Esophagus (tissue), 2 donors: ENCODE measurements around the gene HS2ST1. TPM values are rescaled to one million over a fixed set of nuclear protein-coding genes. Genes with fewer than 3 reads are reported as not detected.
A peak's percentile ranks its signal among the peaks of the same experiment; 100 is the strongest.

Experiments used
- H3K27ac ChIP-seq, 2 donors: one replicate each; pipeline ENCODE4 v1.5.1; 2013; ENCODE audit warnings: low read depth in 2 of 2, mild to moderate bottlenecking in 2 of 2, inconsistent platforms in 1 of 2, low read length in 1 of 2, moderate library complexity in 1 of 2
- H3K27me3 ChIP-seq, 2 donors: one replicate each; pipeline ENCODE4 v1.6.1; 2013; ENCODE audit warnings: low read length in 2 of 2, control low read depth in 1 of 2, mild to moderate bottlenecking in 1 of 2; ENCODE audit not compliant: insufficient read depth in 2 of 2, control insufficient read depth in 1 of 2
- H3K36me3 ChIP-seq, 2 donors: one replicate each; pipeline ENCODE4 v1.6.1; 2013; ENCODE audit warnings: low read length in 1 of 2; ENCODE audit not compliant: control insufficient read depth in 2 of 2, insufficient read depth in 2 of 2
- H3K4me1 ChIP-seq, 2 donors: one replicate each; pipeline ENCODE4 v1.6.1; 2013; ENCODE audit warnings: low read length in 1 of 2; ENCODE audit not compliant: control insufficient read depth in 2 of 2, insufficient read depth in 2 of 2
- H3K4me3 ChIP-seq, 2 donors: one replicate each; pipeline ENCODE4 v1.5.1; 2013; ENCODE audit warnings: low read length in 2 of 2, mild to moderate bottlenecking in 2 of 2, low read depth in 1 of 2, moderate library complexity in 1 of 2
- H3K9me3 ChIP-seq, 2 donors: one replicate each; pipeline ENCODE4 v1.6.1; 2013; ENCODE audit warnings: mild to moderate bottlenecking in 2 of 2, low read depth in 1 of 2, low read length in 1 of 2, moderate library complexity in 1 of 2; ENCODE audit not compliant: control insufficient read depth in 2 of 2, insufficient read depth in 1 of 2
- WGBS, 2 donors: extraction: QIAGEN DNeasy Blood & Tissue Kit; methylation state at CpG; one replicate each; pipeline ENCODE4 v1.1.7; 2013; 5-methylcytosine and 5-hydroxymethylcytosine counted together
- polyA plus RNA-seq, 2 donors: library from polyadenylated mRNA; stranded (reverse); fragments of 200-250 nt; gene quantifications; one replicate each; pipeline ENCODE4 v1.2.3, GENCODE V29; 2013
- donor health status: healthy with polysubstance abuse.
- donor health status: Bipolar disorder and iron deficiency.

Gene HS2ST1
- polyA plus RNA-seq, 2 donors, result 2.7 to 3.8 TPM

DNA sequence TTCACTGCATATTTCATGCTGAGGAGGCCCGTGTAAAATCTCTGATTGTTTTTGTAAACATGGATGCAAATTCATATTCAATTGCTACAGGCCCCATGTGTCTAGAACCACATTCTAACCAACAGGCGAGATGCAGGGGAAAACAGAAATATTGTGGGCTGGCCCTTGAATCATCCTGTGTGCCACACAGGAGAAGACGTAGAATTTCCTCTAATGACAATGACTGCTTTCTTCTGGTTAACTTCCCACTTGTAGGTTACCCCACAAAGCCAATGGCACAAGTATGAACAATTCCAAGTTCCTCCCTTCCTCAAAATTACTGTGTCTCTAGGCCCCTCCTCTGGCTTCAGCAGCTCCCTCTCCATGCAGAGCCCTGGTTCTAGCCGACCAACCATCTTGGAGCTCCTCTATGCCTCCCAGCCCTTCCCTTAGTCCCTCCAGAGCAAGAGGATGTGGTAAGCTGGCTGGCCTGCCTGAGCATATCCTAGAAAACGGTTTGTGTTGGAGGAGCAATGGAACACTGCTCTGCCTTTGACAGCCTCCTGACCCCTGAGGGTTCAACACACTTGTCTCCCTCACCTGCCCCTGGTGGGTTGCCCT is 205.2 kb downstream of the HS2ST1 start:
- no peak overlapping the region for H3K27ac ChIP-seq
- no peaks in the 10 kb centered on the region for H3K36me3 ChIP-seq
- H3K4me1 ChIP-seq, result peaks cover 0 to 2% of the 10 kb centered on the region in 2 donors
- WGBS, 2 donors, result 77 to 85% methylated on average over 5 of the region's 5 CpGs
- no peaks in the 10 kb centered on the region for H3K9me3 ChIP-seq
- no peak overlapping the region for H3K4me3 ChIP-seq
- H3K27me3 ChIP-seq, result no peaks in the 10 kb centered on the region

DNA sequence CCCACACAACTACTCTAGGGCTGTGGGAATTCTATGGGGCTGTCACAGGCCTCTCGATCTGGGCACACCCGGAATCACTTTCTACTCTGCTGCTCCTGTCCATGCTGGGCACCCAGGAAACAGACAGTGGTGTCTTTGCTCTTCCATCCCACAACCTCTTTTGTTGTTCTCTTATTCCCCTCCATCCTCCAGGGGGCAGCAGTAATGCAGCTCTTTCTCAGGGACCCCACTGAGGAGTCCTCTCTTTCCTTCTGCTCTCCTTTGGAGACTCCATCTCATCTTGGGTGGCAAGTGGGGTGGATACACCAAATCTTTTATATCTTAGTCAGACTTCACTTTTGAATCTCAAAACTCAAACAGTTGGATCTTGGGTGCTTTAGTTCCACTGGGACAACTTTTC is 206.3 kb downstream of the HS2ST1 start:
- WGBS, 2 donors, result 88 to 95% methylated on average over 2 of the region's 2 CpGs
- Histone ChIP-seq H3K36me3 (no peaks in the 10 kb centered on the region), H3K9me3 (no peaks in the 10 kb centered on the region), H3K4me3 (no peak overlapping the region), H3K4me1 (peaks cover 0 to 2% of the 10 kb centered on the region in 2 donors), H3K27ac (no peak overlapping the region), H3K27me3 (no peaks in the 10 kb centered on the region)

DNA sequence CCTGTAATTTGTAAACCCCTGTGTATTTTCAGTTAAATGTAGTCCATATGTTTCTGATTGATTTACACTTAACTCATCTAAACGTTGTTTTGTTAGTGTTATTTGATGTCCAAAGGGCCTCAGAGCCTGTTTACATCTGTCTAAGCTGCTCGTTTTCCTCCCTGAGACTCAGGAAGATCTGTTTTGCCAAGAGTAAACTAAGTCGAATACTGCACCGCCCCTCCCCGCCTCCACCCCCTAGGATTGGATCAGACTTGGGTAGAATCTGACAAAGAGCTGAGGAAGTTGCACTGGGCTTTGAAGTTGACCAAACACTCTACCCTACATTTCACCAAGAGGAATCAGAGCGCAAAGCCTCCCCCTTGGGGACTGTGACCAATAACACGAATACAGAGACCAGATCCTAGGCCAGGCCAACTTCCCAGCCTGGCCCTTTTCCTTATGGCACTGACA is 207.3 kb downstream of the HS2ST1 start:
- Histone ChIP-seq H3K36me3 (no peaks in the 10 kb centered on the region), H3K27me3 (no peaks in the 10 kb centered on the region), H3K27ac (no peak overlapping the region), H3K4me1 (peaks cover 0 to 2% of the 10 kb centered on the region in 2 donors), H3K9me3 (no peaks in the 10 kb centered on the region), H3K4me3 (no peak overlapping the region)
- WGBS, 2 donors, result 57 to 66% methylated on average over 7 of the region's 7 CpGs

DNA sequence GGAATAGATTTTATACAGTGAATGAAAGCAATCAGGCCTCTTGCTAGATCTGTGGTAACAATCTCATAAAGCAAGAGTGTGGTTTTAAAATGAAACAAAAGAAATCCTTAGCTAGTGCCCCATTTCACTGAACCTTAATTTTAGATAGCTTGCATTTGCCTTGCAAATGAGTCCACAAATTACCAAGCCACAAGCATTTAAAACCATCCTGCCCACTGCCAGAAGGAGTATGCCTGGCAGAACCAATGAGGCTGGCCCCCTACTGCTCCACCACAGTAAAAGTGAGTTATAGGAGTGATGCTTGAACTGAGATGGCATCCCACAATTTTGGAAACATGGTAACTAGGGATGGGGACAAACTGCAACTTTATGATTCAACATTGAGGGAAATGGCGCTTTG is 207.8 kb downstream of the HS2ST1 start:
- 97% methylated on average over 1 of the region's 1 CpG for WGBS, 2 donors
- H3K9me3 ChIP-seq, result no peaks in the 10 kb centered on the region
- no peak overlapping the region for H3K27ac ChIP-seq
- H3K4me1 ChIP-seq, result peaks cover 0 to 2% of the 10 kb centered on the region in 2 donors
- H3K27me3 ChIP-seq, result no peaks in the 10 kb centered on the region
- H3K4me3 ChIP-seq, result no peak overlapping the region
- H3K36me3 ChIP-seq, result no peaks in the 10 kb centered on the region

DNA sequence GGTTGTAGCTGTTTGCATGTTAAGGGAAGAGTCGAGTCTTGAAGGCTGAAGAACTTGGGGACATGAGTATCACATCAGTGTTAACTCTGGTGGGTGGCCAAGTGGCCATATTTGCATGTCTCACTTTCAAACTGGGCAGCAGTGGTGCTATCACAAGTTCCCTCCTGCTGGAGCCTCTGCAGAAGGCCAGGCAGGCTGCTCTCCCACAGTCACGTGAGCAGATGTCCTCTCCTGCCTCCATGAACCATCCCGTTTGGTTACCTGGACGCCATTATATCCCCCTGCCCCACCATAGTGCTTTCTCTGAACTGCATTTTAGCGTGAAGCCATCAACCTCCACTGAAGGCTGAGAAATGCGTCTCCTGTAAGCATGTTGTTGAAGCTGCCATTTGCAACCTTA is 209.2 kb downstream of the HS2ST1 start:
- H3K27ac ChIP-seq, result no peak overlapping the region
- WGBS, 2 donors, result 87 to 89% methylated on average over 6 of the region's 6 CpGs
- no peaks in the 10 kb centered on the region for H3K9me3 ChIP-seq
- H3K27me3 ChIP-seq, result no peaks in the 10 kb centered on the region
- peaks cover 0 to 2% of the 10 kb centered on the region in 2 donors for H3K4me1 ChIP-seq
- no peaks in the 10 kb centered on the region for H3K36me3 ChIP-seq
- H3K4me3 ChIP-seq, result no peak overlapping the region

DNA sequence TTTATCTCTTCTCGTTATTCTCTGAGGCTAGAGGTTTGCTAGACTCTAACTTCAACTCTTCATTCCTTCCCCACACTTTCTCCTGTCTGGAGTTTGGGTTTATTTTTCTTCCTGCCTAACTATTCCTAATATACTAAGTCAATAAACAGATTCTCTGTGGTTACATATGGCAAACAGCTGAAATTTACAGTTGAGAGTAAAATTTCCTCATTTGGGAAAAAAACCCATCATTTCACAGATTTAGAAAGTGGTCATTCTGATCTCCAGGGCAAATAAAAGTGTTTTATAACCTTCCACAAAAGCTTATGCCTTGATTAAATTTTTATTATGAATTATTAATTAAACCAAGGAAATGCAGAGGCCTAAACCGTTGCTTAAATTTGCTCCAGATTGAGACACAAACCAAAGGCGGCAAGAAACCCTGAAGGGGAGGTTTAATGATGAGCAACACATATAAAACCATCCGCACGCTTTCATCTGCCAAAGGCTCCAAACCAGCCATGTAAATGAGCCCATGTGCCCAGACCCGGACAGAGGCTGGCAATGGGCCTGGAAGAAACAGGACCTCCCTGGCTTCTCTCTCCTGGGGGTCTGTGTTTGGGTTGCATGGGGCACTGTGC is 212.6 kb downstream of the HS2ST1 start:
- H3K36me3 ChIP-seq, result no peaks in the 10 kb centered on the region
- peaks cover 0 to 2% of the 10 kb centered on the region in 2 donors for H3K4me1 ChIP-seq
- no peaks in the 10 kb centered on the region for H3K9me3 ChIP-seq
- H3K27ac ChIP-seq, result no peak overlapping the region
- WGBS, 2 donors, result 86 to 91% methylated on average over 6 of the region's 6 CpGs
- no peaks in the 10 kb centered on the region for H3K27me3 ChIP-seq
- H3K4me3 ChIP-seq, result no peak overlapping the region

DNA sequence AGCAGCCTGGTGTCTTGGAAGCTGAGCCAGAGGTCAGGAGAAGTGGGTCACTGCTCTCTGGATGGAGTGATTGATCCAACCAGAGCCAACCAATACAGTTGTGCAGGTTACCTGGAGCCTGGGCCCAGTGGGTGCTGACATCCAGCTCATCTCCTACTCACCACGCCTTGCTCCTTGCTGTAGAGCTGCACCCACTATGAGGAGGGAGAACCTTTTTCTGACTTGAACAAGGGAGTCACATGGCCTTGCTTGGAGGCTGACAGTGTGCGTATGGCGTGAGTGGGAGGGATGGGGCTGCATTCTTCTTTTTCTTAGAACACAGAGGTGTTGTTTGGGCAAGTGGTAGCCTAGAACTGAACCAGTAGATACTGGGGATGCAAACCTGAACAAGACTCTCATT is 213.1 kb downstream of the HS2ST1 start:
- no peak overlapping the region for H3K27ac ChIP-seq
- no peaks in the 10 kb centered on the region for H3K27me3 ChIP-seq
- H3K9me3 ChIP-seq, result no peaks in the 10 kb centered on the region
- H3K4me1 ChIP-seq, result peaks cover 2 to 4% of the 10 kb centered on the region in 2 donors
- WGBS, 2 donors, result 93 to 96% methylated on average over 3 of the region's 3 CpGs
- H3K4me3 ChIP-seq, result no peak overlapping the region
- no peaks in the 10 kb centered on the region for H3K36me3 ChIP-seq

DNA sequence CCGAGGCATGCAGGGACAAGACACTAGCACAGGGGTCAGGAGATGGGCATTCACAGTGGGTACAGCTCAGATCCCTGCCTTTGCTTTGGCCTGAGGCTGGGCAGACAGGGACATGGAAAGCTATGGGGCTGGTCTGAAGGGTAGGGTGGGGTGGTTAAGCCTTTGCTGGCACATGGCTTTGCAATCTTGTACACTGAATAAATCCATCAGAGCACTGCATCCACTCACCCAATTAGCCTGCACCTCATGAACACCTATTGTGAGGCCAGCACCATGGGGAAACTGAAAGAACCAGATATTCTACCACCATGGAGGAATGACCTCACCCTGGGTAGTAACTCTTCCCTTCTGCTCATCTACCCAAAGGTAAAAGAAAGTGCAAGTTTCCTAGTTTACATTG is 214.6 kb downstream of the HS2ST1 start:
- no peaks in the 10 kb centered on the region for H3K9me3 ChIP-seq
- H3K27me3 ChIP-seq, result no peaks in the 10 kb centered on the region
- WGBS, 2 donors, result 56 to 63% methylated on average over 1 of the region's 1 CpG
- peak overlapping the region; percentile 41 to 48 for H3K27ac ChIP-seq
- H3K36me3 ChIP-seq, result no peaks in the 10 kb centered on the region
- peaks cover 4% of the 10 kb centered on the region in 2 donors for H3K4me1 ChIP-seq
- no peak overlapping the region for H3K4me3 ChIP-seq

DNA sequence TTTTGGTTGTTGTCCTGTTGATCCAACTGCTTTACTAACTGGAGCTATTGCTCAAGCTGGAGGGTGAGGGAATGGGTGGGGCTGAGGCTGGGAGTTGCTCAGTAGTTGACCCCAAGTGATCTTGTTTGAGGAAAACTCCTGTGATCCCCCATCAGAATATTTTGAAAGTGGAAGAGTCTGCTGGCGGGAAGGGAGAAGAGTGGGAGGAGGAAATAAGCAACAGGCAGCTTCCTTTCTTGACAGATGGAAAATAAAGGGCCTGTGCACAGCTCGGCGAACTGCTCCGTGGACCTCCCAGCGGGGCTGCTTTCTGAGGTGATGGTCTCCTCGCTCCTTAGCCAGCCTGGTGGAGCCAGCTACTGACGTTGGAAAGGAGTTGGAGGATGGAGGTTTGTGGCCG is 215.2 kb downstream of the HS2ST1 start:
- Histone ChIP-seq H3K27me3 (no peaks in the 10 kb centered on the region), H3K4me1 (peaks cover 4 to 5% of the 10 kb centered on the region in 2 donors), H3K27ac (peak overlapping the region in 1 of 2 donors; percentile 64), H3K4me3 (no peak overlapping the region), H3K9me3 (no peaks in the 10 kb centered on the region), H3K36me3 (no peaks in the 10 kb centered on the region)
- WGBS, 2 donors, result 69 to 73% methylated on average over 8 of the region's 8 CpGs

DNA sequence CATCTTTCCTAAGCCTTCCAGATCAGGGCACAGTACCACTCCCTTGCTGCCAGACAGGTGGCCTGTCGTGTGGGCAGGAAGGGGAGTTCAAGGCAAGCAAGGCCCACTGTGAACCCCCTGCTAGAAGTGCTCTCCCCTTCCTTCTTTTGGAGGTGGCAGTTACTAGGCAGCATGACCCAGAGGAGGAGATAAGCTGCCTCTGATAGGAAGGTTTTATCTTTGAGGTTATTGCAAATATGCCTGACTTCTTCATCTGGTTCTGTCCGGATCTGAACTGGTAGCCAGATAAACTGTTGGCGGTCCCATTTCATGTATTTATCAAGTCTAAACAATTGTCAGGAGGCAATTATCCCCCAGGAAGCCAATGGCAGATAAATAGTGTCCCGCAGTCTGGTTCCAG is 216.0 kb downstream of the HS2ST1 start:
- Histone ChIP-seq H3K9me3 (no peaks in the 10 kb centered on the region), H3K4me1 (peaks cover 4 to 5% of the 10 kb centered on the region in 2 donors), H3K36me3 (no peaks in the 10 kb centered on the region), H3K27me3 (no peaks in the 10 kb centered on the region), H3K27ac (peak overlapping the region in 1 of 2 donors; percentile 64), H3K4me3 (no peak overlapping the region)
- WGBS, 2 donors, result 68 to 84% methylated on average over 4 of the region's 4 CpGs
